HepG2 (cell line): ENCODE data around the gene VEGFA. TPM values are rescaled to one million over a fixed set of nuclear protein-coding genes. Genes with fewer than 3 reads are reported as not detected.

Source experiments
- CENPT ChIP-seq: sonication (generic); formaldehyde crosslinking; IDR thresholded peaks from 2 replicates; pipeline ENCODE4 v1.8.0; 2022; ENCODE audit warnings: low read depth, mild to moderate bottlenecking, moderate library complexity, missing genetic modification reagents
- ETV6 ChIP-seq: sonication (generic); formaldehyde crosslinking; conservative IDR thresholded peaks from 2 replicates; pipeline ENCODE4 v1.4.0; 2020; ENCODE audit warnings: missing genetic modification reagents
- FOSL1 ChIP-seq: sonication (generic); formaldehyde crosslinking; IDR thresholded peaks from 2 replicates; pipeline ENCODE4 v1.9.0; 2021; ENCODE audit warnings: missing genetic modification reagents, borderline replicate concordance
- HES4 ChIP-seq: sonication (generic); formaldehyde crosslinking; IDR thresholded peaks from 2 replicates; pipeline ENCODE4 v1.9.0; 2021; ENCODE audit warnings: mild to moderate bottlenecking, missing genetic modification reagents, borderline replicate concordance
- HMGA1 ChIP-seq: sonication (generic); formaldehyde crosslinking; conservative IDR thresholded peaks from 2 replicates; pipeline ENCODE4 v1.4.0; 2020; ENCODE audit warnings: missing genetic modification reagents
- JUND ChIP-seq: sonication (generic); formaldehyde crosslinking; IDR thresholded peaks from 2 replicates; pipeline ENCODE4 v1.8.0; 2022; ENCODE audit warnings: mild to moderate bottlenecking, missing genetic modification reagents
- KDM5B ChIP-seq: sonication (generic); formaldehyde crosslinking; IDR thresholded peaks from 2 replicates; pipeline ENCODE4 v1.4.0; 2020; ENCODE audit warnings: missing genetic modification reagents, mild to moderate bottlenecking, borderline replicate concordance
- REPIN1 ChIP-seq: sonication (generic); formaldehyde crosslinking; IDR thresholded peaks from 2 replicates; pipeline ENCODE4 v1.8.0; 2022; ENCODE audit warnings: missing genetic modification reagents, low read depth, mild to moderate bottlenecking, borderline replicate concordance
- SATB2 ChIP-seq: sonication (generic); formaldehyde crosslinking; IDR thresholded peaks from 2 replicates; pipeline ENCODE4 v1.5.0; 2020; ENCODE audit warnings: missing genetic modification reagents
- SIN3B ChIP-seq: fragments of 150-350 bp; IDR thresholded peaks from 2 replicates; pipeline ENCODE4 v1.6.1; 2014; ENCODE audit warnings: low read length
- SPEN ChIP-seq: sonication (generic); formaldehyde crosslinking; IDR thresholded peaks from 2 replicates; pipeline ENCODE4 v1.5.1; 2020; ENCODE audit warnings: low read depth, mild to moderate bottlenecking, missing genetic modification reagents
- TGIF2 ChIP-seq: IDR thresholded peaks from 2 replicates; pipeline ENCODE4 v1.6.1; 2016; ENCODE audit warnings: control low read depth, missing compliant biosample characterization
- ZBTB7B ChIP-seq: sonication (generic); formaldehyde crosslinking; IDR thresholded peaks from 2 replicates; pipeline ENCODE4 v1.4.0; 2020; ENCODE audit warnings: missing genetic modification reagents
- ZFY ChIP-seq: sonication (generic); formaldehyde crosslinking; IDR thresholded peaks from 2 replicates; pipeline ENCODE4 v1.4.0; 2020; ENCODE audit warnings: missing genetic modification reagents
- ZNF256 ChIP-seq: sonication (generic); formaldehyde crosslinking; conservative IDR thresholded peaks from 2 replicates; pipeline ENCODE4 v1.4.0; 2020; ENCODE audit warnings: missing genetic modification reagents
- ZNF451 ChIP-seq: sonication (generic); formaldehyde crosslinking; IDR thresholded peaks from 2 replicates; pipeline ENCODE4 v1.5.0; 2020; ENCODE audit warnings: mild to moderate bottlenecking, missing genetic modification reagents
- ZNF501 ChIP-seq: sonication (generic); formaldehyde crosslinking; IDR thresholded peaks from 2 replicates; pipeline ENCODE4 v1.5.1; 2020; ENCODE audit warnings: mild to moderate bottlenecking, moderate library complexity, missing genetic modification reagents
- ZNF513 ChIP-seq: sonication (generic); formaldehyde crosslinking; conservative IDR thresholded peaks from 2 replicates; pipeline ENCODE4 v1.5.0; 2020; ENCODE audit warnings: missing genetic modification reagents
- ZNF572 ChIP-seq: sonication (generic); formaldehyde crosslinking; IDR thresholded peaks from 2 replicates; pipeline ENCODE4 v1.5.1; 2020; ENCODE audit warnings: mild to moderate bottlenecking, missing genetic modification reagents
- polyA plus RNA-seq, 8 experiments: library from polyadenylated mRNA; depleted of rRNA in 3 of 8; stranded (reverse) in 7 of 8; unstranded in 1 of 8; fragments of >200 nt; fragmentation: Illumina TruSeq in 4 of 8; extraction: Trizol in 4 of 8; gene quantifications; 2 replicates each; pipeline versions ENCODE4 v1.2.1 to v1.2.3, GENCODE V29; 2011 to 2016; ENCODE audit warnings: low read depth in 4 of 8, missing spikeins in 1 of 8, mixed read lengths in 1 of 8; ENCODE audit not compliant: insufficient read depth in 1 of 8
- total RNA-seq, 5 experiments: library from RNA; depleted of rRNA; stranded (reverse); fragments of >200 nt; fragmentation: Illumina TruSeq; extraction: Trizol; gene quantifications; 2 replicates each; pipeline ENCODE4 v1.2.3, GENCODE V29; 2016; ENCODE audit warnings: low read depth in 1 of 5

VEGFA gene
- total and polyA plus RNA-seq, 2 of the 13 experiments (the other 11 are each of a cell fraction or from before 2014, with no cell fraction given), result 68.1 to 629 TPM

GRCh38 chr6:43736211-43736786 lies 33.7 kb upstream of the VEGFA start (continued):
- no peak for TF ChIP-seq ZNF513 (CRISPR knock-in tag)
- no peak; the same call in 1 of the 2 replicates for TF ChIP-seq KDM5B (CRISPR knock-in tag)
- no peak for TF ChIP-seq JUND
- TF ChIP-seq ZFY (CRISPR knock-in tag), result peak; percentile 86
- TF ChIP-seq REPIN1, result no peak
- TF ChIP-seq SIN3B, result no peak
- peak; percentile 81 for TF ChIP-seq ZBTB7B (CRISPR knock-in tag)
- no peak for TF ChIP-seq HMGA1 (CRISPR knock-in tag)
- TF ChIP-seq SPEN (CRISPR knock-in tag), result peak; percentile 80
- no peak for TF ChIP-seq FOSL1 (CRISPR knock-in tag)
- TF ChIP-seq TGIF2 (CRISPR knock-in tag), result peak; percentile 58; the same call in 1 of the 2 replicates
- TF ChIP-seq ZNF501 (CRISPR knock-in tag), result 0 out of 2 replicates have a peak, but pooled peaks have one; percentile 35
- TF ChIP-seq ZNF572, result 0 out of 2 replicates have a peak, but pooled peaks have one; percentile 70
- no peak for TF ChIP-seq HES4 (CRISPR knock-in tag)
- TF ChIP-seq ZNF451, result peak; percentile 86; the same call in 1 of the 2 replicates
- TF ChIP-seq ETV6, result no peak
- no peak for TF ChIP-seq SATB2 (CRISPR knock-in tag)
- TF ChIP-seq ZNF256 (CRISPR knock-in tag), result no peak
- no peak for TF ChIP-seq CENPT (CRISPR knock-in tag)
